ENCODE results near the gene SEC14L3.

The SEC14L3 gene

GRCh38 chr22:30471616-30472318, at the start of gene SEC14L3:
Gene SEC14L3, minus strand, starts transcription at chr22:30472017. Its CDS starts 59 bp downstream, at chr22:30471958.
- Histone ChIP-seq H4K20me1 (no peaks in the 10 kb centered on the region), H3K27ac (no peak within 1 kb of the TSS), H3K9me3 (replicated peaks in 1 of 11) (no peaks in the 10 kb centered on the region), H3K4me1 (no peaks in the 10 kb centered on the region), H3K4me2 (peak within 1 kb of the TSS in 1 of 11 experiments; percentile 0; a peak in 1 of 22 replicates), H3K36me3 (no peaks in the 10 kb centered on the region), H3K4me3 (no peak within 1 kb of the TSS), H3K27me3 (no peaks in the 10 kb centered on the region), H3K9ac (no peak within 1 kb of the TSS)
- TF ChIP-seq Cebpa-rat (IDR thresholded peaks at IDR 0.05) = no peak

GRCh38 chr22:30519842-30520425, 48.1 kb upstream of the SEC14L3 start:
- no peak for TF ChIP-seq Cebpa-rat (IDR thresholded peaks at IDR 0.05)
- Histone ChIP-seq H3K4me1 (peaks cover 12 to 22% (median 19%) of the 10 kb centered on the region in 10 experiments; a peak in 19 of 20 replicates), H3K27ac (no peak overlapping the region), H3K4me2 (no peak overlapping the region), H4K20me1 (no peaks in the 10 kb centered on the region), H3K36me3 (no peaks in the 10 kb centered on the region), H3K27me3 (no peaks in the 10 kb centered on the region), H3K9me3 (replicated peaks in 1 of 11) (peaks cover 0 to 10% (median 0%) of the 10 kb centered on the region in 11 experiments; a peak in 3 of 22 replicates), H3K9ac (no peak overlapping the region), H3K4me3 (no peak overlapping the region)

- Histone ChIP-seq H4K20me1 (no peaks in the 10 kb centered on the region), H3K27ac (no peak overlapping the region), H3K27me3 (no peaks in the 10 kb centered on the region), H3K4me3 (no peak overlapping the region), H3K4me2 (no peak overlapping the region), H3K36me3 (no peaks in the 10 kb centered on the region), H3K4me1 (peaks cover 0 to 11% (median 6%) of the 10 kb centered on the region in 10 experiments; a peak in 8 of 20 replicates), H3K9ac (no peak overlapping the region), H3K9me3 (replicated peaks in 1 of 11) (peaks cover 6 to 14% (median 8%) of the 10 kb centered on the region in 11 experiments; a peak in 19 of 22 replicates)
- TF ChIP-seq Cebpa-rat (IDR thresholded peaks at IDR 0.05) = no peak
Observed at GRCh38 chr22:30516731-30517130, 44.9 kb upstream of the SEC14L3 start.

GRCh38 chr22:30516273-30516672, 44.5 kb upstream of the SEC14L3 start:
- H3K4me2 ChIP-seq = no peak overlapping the region
- no peak for TF ChIP-seq Cebpa-rat (IDR thresholded peaks at IDR 0.05)
- H3K4me1 ChIP-seq = peaks cover 0 to 11% (median 6%) of the 10 kb centered on the region in 10 experiments; a peak in 8 of 20 replicates
- H3K9ac ChIP-seq = no peak overlapping the region
- no peaks in the 10 kb centered on the region for H3K27me3 ChIP-seq
- no peaks in the 10 kb centered on the region for H4K20me1 ChIP-seq
- H3K27ac ChIP-seq = no peak overlapping the region
- H3K36me3 ChIP-seq = no peaks in the 10 kb centered on the region
- H3K9me3 ChIP-seq (replicated peaks in 1 of 11) = peaks cover 9 to 18% (median 12%) of the 10 kb centered on the region in 11 experiments; a peak in 19 of 22 replicates
- no peak overlapping the region for H3K4me3 ChIP-seq

DNA sequence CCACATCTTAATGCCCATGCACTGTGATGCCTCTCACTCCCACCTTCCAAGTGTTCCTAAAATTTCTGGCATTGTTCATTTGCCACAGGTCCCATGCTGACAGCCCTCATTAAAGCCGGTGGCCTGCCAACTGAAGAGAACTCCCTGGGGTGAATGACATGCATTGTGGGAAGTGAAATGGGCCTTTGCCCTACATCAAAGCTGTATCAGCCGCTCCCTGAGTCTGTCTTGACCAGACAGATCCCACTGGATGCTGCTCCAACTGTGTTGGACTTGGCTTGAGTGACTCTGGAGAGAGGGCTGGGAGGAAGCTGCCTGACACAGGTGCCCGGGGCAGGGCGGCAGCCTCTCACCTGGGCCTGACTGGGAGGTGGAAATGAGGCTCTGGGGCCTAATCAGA, 42.4 kb upstream of the SEC14L3 start:
- H3K27ac ChIP-seq = no peak overlapping the region
- no peaks in the 10 kb centered on the region for H3K36me3 ChIP-seq
- peaks cover 0 to 11% (median 6%) of the 10 kb centered on the region in 10 experiments; a peak in 8 of 20 replicates for H3K4me1 ChIP-seq
- H3K9me3 ChIP-seq (replicated peaks in 1 of 11) = peaks cover 9 to 19% (median 14%) of the 10 kb centered on the region in 11 experiments; a peak in 19 of 22 replicates
- no peak for TF ChIP-seq Cebpa-rat (IDR thresholded peaks at IDR 0.05)
- H3K4me3 ChIP-seq = no peak overlapping the region
- H3K4me2 ChIP-seq = peak overlapping the region in 4 of 11 experiments; percentile 8 to 28 (median 20); a peak in 8 of 22 replicates
- H3K9ac ChIP-seq = no peak overlapping the region
- no peaks in the 10 kb centered on the region for H4K20me1 ChIP-seq
- no peaks in the 10 kb centered on the region for H3K27me3 ChIP-seq

GRCh38 chr22:30513462-30513861, 41.6 kb upstream of the SEC14L3 start:
- no peak overlapping the region for H3K27ac ChIP-seq
- H3K36me3 ChIP-seq = no peaks in the 10 kb centered on the region
- peaks cover 9 to 19% (median 14%) of the 10 kb centered on the region in 11 experiments; a peak in 19 of 22 replicates for H3K9me3 ChIP-seq (replicated peaks in 1 of 11)
- H4K20me1 ChIP-seq = no peaks in the 10 kb centered on the region
- H3K27me3 ChIP-seq = no peaks in the 10 kb centered on the region
- TF ChIP-seq Cebpa-rat (IDR thresholded peaks at IDR 0.05) = no peak
- no peak overlapping the region for H3K4me3 ChIP-seq
- H3K4me1 ChIP-seq = peaks cover 0 to 11% (median 6%) of the 10 kb centered on the region in 10 experiments; a peak in 8 of 20 replicates
- 0 out of 22 replicates have a peak overlapping the region, but pooled peaks of 2 of the 11 experiments have one; percentile 17 to 28 for H3K4me2 ChIP-seq
- H3K9ac ChIP-seq = no peak overlapping the region

DNA sequence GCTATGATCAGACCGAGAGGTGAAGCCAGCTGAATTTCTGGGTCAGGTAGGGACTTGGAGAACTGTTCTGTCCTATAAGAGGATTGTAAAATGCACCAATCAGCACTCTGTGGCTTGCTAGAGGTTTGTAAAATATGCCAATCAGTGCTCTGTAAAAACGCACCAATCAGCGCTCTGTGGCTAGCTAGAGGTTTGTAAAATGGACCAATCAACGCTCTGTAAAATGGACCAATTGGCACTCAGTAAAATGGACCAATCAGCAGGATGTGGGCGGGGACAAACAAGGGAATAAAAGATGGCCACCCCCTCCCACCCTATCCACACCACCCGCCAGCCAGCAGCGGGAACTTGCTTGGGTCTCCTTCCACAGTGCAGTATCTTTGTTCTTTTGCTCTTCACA, 40.1 kb upstream of the SEC14L3 start:
- Histone ChIP-seq H3K9ac (no peak overlapping the region), H3K4me3 (no peak overlapping the region), H3K27me3 (no peaks in the 10 kb centered on the region), H3K4me1 (peaks cover 0 to 11% (median 6%) of the 10 kb centered on the region in 10 experiments; a peak in 8 of 20 replicates), H4K20me1 (no peaks in the 10 kb centered on the region), H3K4me2 (no peak overlapping the region), H3K9me3 (replicated peaks in 1 of 11) (peaks cover 9 to 19% (median 14%) of the 10 kb centered on the region in 11 experiments; a peak in 19 of 22 replicates), H3K36me3 (no peaks in the 10 kb centered on the region), H3K27ac (no peak overlapping the region)
- no peak for TF ChIP-seq Cebpa-rat (IDR thresholded peaks at IDR 0.05)

- H3K9me3 ChIP-seq (replicated peaks in 1 of 11) = peaks cover 9 to 19% (median 14%) of the 10 kb centered on the region in 11 experiments; a peak in 19 of 22 replicates
- no peaks in the 10 kb centered on the region for H3K27me3 ChIP-seq
- TF ChIP-seq Cebpa-rat (IDR thresholded peaks at IDR 0.05) = no peak
- no peak overlapping the region for H3K27ac ChIP-seq
- H3K9ac ChIP-seq = no peak overlapping the region
- H4K20me1 ChIP-seq = no peaks in the 10 kb centered on the region
- H3K4me1 ChIP-seq = peaks cover 0 to 11% (median 6%) of the 10 kb centered on the region in 10 experiments; a peak in 8 of 20 replicates
- H3K36me3 ChIP-seq = no peaks in the 10 kb centered on the region
- no peak overlapping the region for H3K4me2 ChIP-seq
- H3K4me3 ChIP-seq = no peak overlapping the region
Observed at GRCh38 chr22:30511109-30511508, 39.3 kb upstream of the SEC14L3 start.

DNA sequence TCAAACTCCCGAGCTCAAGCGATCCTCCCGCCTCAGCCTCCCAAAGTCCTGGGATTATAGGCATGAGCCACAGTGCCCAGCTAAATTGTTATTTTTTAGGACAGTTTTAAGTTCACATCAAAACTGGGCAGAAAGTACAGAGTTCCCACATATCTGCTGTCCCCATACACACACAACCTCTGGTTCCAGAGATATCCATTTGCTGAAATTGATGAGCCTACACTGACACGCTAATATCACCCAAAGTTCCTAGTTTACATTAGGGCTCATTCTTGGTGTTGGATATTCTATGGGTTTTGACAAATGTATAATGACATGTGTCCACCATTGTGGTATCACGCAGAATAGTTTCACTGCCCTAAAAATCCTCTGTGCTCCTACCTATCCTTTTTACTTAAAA, 36.4 kb upstream of the SEC14L3 start:
- TF ChIP-seq Cebpa-rat (IDR thresholded peaks at IDR 0.05) = no peak
- H3K4me1 ChIP-seq = no peaks in the 10 kb centered on the region

More for the DNA sequence above, 36.4 kb upstream of the SEC14L3 start:
- Histone ChIP-seq H3K4me2 (no peak overlapping the region), H4K20me1 (no peaks in the 10 kb centered on the region), H3K4me3 (no peak overlapping the region), H3K9me3 (replicated peaks in 1 of 11) (peaks cover 9 to 14% (median 14%) of the 10 kb centered on the region in 11 experiments; a peak in 19 of 22 replicates), H3K36me3 (no peaks in the 10 kb centered on the region), H3K27me3 (peaks cover 0 to 5% (median 0%) of the 10 kb centered on the region in 11 experiments; a peak in 1 of 22 replicates), H3K9ac (no peak overlapping the region), H3K27ac (no peak overlapping the region)

All from BLaER1 treated with 17β-estradiol and CSF1 and Interleukin-3, amounts not matched to agents 10 nM and 100 nM (cell line).